Subcutaneous adipose tissue (tissue), 4 donors: Measurements from ENCODE around the gene HABP2. TPM values are rescaled to one million over a fixed set of nuclear protein-coding genes. Genes with fewer than 3 reads are reported as not detected.

ENCODE experiments used
- total RNA-seq, 4 donors: library from RNA; depleted of rRNA; stranded (reverse); fragments of >200 nt; gene quantifications; one replicate each; pipeline ENCODE4 v1.1.0, GENCODE V29; 2016
- TF ChIP-seq, protein P1 (sequence below): fragments of 450-650 bp; IDR thresholded peaks from one replicate; pipeline ENCODE4 v1.5.1; 2016; ENCODE audit warnings: low read depth, mild to moderate bottlenecking, control low read depth, antibody characterized with exemption, moderate library complexity

The HABP2 gene
- total RNA-seq, 4 donors from 2014 or later: not detected

DNA sequence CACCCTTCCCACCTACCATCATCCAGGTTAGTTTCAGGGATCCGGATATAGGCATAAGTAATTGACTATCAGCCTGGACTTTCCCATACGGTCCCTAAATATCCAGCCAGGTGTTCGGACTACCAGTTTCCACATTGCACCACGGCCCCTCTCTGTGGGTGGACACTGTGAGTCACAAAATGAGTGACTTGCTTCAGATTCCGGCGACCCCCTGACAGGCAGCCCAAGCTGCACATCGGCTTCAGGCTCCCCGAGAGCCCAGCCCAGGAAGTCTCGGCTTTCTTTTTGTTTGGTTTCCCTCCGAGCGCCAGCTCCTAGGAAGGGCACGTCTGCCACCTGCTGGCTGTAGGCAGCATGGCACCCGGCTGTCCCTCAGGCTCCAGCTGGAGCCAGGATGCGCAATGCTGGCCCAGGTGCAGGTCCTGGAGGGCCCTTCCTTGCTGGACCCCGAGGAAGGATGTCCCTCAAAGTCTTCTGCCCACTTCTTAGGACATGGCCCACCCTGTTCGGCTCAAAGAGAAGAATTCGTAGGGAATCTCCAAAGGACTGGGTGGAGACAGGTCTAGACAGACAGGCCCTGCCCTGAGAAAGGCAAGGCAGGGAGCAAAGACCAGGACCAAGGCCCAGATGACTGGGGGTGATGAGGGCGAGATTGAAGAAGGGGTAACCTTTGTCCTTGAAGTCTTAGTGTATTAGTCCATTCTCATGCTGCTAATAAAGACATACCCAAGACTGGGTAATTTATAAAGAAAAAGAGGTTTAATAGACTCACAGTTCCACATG lies 10.6 kb downstream of the HABP2 start:
- TF ChIP-seq, protein P1, sequence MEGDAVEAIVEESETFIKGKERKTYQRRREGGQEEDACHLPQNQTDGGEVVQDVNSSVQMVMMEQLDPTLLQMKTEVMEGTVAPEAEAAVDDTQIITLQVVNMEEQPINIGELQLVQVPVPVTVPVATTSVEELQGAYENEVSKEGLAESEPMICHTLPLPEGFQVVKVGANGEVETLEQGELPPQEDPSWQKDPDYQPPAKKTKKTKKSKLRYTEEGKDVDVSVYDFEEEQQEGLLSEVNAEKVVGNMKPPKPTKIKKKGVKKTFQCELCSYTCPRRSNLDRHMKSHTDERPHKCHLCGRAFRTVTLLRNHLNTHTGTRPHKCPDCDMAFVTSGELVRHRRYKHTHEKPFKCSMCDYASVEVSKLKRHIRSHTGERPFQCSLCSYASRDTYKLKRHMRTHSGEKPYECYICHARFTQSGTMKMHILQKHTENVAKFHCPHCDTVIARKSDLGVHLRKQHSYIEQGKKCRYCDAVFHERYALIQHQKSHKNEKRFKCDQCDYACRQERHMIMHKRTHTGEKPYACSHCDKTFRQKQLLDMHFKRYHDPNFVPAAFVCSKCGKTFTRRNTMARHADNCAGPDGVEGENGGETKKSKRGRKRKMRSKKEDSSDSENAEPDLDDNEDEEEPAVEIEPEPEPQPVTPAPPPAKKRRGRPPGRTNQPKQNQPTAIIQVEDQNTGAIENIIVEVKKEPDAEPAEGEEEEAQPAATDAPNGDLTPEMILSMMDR: no peak

DNA sequence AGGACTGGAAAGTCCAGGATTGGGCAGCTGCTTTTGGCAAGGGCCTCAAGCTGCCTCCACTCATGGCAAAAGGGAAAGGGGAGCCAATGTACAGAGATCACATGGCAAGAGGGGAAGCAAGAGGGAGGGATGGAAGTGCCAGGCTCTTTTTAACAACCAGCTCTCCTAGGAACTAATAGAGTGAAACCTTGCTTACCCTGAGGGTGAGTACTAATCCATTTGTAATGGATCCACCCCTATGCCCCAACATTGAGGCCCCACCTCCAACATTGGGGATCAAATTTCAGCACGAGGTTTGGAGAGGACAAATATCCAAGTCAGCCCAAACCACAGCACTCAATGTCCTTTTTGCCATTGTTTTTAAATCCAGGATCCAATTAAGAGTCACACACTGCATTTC lies 12.5 kb downstream of the HABP2 start:
- TF ChIP-seq, protein P1: no peak

DNA sequence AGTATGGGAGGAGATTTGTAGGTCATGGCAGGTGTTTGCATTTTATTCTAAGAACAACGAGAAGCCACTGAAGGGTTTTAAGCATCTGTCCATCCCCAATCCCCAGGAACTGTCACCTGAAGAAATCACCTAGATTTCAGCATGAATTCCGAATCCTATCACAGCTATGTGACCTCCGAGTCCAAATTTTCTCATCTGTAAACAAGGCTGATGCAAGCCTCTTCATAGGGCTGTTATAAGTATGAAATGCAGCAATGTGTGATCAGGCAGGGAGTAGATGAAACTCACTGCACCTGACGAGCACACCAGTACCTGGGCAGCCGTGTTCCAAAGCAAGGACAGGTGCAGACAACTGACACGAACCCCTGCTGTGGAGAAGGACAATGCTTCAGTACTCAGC lies 14.0 kb downstream of the HABP2 start:
- TF ChIP-seq, protein P1: no peak

DNA sequence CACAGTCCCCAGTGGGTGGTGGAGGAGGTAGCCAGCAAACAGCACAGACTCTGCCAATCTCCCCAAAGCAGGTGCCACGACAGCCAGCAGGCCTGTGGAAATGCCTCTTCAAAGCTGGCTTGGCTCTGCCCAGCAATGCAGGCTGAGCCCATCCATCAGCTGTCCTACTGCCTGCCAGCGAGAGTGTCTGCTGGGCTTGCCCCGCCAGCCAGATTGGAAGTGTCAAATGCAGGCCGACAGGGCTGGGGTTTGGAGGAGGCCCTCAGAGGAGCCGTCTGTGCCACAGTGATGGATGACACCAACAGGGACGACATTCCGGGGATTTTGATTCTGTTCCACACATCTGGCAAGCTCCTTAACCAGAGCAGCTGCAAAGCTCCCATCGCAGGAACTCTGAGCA lies 16.7 kb downstream of the HABP2 start:
- TF ChIP-seq, protein P1: no peak

DNA sequence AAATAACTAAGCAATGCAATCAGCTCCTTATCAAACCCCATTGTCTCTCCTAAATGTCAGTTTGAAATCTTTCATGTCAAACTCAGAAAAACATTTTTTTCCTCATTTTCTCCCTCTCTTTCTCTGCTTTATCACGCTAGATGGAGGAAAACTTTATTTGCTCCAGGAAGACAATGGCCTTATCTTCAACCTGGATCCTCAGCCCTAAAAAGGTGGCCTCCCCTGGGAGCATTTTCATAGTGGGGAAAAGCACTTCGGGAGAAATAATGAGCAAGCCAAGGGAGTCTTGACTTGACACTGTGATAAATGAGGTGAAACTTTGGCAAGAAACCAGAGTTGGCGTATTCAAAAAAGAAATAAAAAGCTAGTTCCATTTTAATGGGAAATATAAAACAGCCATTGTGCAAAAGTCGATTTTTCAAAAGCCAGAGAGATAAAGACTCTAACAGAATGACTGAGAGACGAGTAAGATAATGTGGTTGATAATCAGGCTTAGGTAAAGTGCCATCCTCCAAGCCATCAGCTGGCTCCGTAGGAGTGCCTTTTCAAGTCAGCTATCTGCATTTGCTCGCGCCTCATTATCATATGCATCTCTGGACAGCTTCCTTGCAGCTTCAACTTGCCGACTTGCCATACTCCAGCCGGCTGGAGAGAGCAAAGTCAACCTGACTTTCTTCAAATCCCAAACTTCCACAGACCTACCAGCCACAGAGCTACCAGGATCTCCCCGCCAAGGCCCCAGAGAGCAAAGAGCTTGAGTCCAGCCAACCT lies 19.9 kb downstream of the HABP2 start:
- TF ChIP-seq, protein P1: no peak

DNA sequence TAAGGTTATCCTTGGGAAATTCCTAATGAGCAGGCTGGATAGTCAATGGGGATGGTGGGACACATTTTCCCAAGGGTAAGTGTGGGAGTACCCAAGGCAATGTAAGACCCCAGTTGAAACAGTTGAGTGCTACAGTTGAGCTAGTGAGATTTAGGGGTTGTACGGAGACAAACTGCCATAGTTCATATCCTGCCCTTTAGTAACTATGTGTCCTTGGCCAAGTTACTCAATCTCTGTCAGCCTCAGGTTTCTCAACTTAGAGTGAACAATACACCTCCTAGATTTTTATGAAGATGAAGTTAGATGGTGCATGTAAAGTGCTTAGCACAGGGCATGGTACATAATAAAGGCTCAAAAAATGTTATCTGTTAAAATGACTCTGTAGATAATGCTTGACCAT lies 20.5 kb downstream of the HABP2 start:
- TF ChIP-seq, protein P1: no peak

DNA sequence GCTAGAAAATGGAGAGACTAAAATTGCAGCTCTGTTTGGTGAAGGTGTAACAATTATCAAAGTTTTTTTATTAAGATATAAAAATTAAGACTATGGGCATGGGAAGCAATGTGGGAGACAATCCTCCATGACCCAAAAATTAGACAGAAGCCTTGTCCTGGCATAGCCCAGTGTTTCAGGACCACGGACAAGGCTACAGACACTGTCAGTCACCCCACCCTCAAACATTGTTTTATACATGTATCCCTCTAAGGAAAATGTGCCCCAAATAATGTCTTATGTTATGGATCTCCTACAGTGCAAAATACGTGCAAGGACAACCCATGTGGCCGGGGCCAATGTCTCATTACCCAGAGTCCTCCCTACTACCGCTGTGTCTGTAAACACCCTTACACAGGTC lies 24.0 kb downstream of the HABP2 start:
- TF ChIP-seq, protein P1: no peak
